H1 (cell line): ENCODE data around the gene BCAP31.
"Not testable (repeated sequence)": the region's sequence is repeated elsewhere in the genome, so short reads cannot be mapped to it uniquely, and the experiment has no call there.

Source experiments
- BACH1 ChIP-seq: IDR thresholded peaks from 2 replicates; pipeline ENCODE4 v1.6.1; 2012; ENCODE audit warnings: low read length, improper control_type of control experiment
- CBX5 ChIP-seq: fragments of 300-800, 300-1000 bp; sonication (generic); IDR thresholded peaks from 2 replicates; pipeline ENCODE4 v1.7.1; 2016; ENCODE audit warnings: antibody characterized with exemption, low read length, low read depth
- CEBPB ChIP-seq: IDR thresholded peaks from 2 replicates; pipeline ENCODE4 v1.6.1; 2012; ENCODE audit warnings: low read depth, low read length
- EZH2 ChIP-seq: fragments of 200-600 bp; sonication (generic); IDR thresholded peaks from 2 replicates; pipeline ENCODE4 v1.7.1; 2012; ENCODE audit warnings: low read depth, mild to moderate bottlenecking, moderate library complexity, low read length, inconsistent platforms; ENCODE audit not compliant: severe bottlenecking
- GABPA ChIP-seq: IDR thresholded peaks from 2 replicates; pipeline ENCODE4 v1.6.1; 2011; ENCODE audit warnings: mild to moderate bottlenecking, low read length, moderate library complexity, borderline replicate concordance; ENCODE audit not compliant: insufficient read depth
- JUND ChIP-seq: IDR thresholded peaks from 2 replicates; pipeline ENCODE4 v1.6.1; 2011; ENCODE audit warnings: mild to moderate bottlenecking, improper control_type of control experiment, low read length
- POLR2A ChIP-seq, 2 experiments: IDR thresholded peaks; 1 replicate in 1 of 2; 2 replicates in 1 of 2; pipeline ENCODE4 v1.6.1; 2011; ENCODE audit warnings: low read depth in 2 of 2, low read length in 2 of 2, mild to moderate bottlenecking in 2 of 2; ENCODE audit errors: control extremely low read depth in 1 of 2
- POLR2AphosphoS5 ChIP-seq: IDR thresholded peaks from 2 replicates; pipeline ENCODE4 v1.6.1; 2011; ENCODE audit warnings: low read depth, low read length
- YY1 ChIP-seq: IDR thresholded peaks from 2 replicates; pipeline ENCODE4 v1.6.1; 2011; ENCODE audit warnings: low read depth, mild to moderate bottlenecking, low read length
- TF ChIP-seq, protein P1 (sequence below), 3 experiments: IDR thresholded peaks; 1 replicate in 2 of 3; 2 replicates in 1 of 3; pipeline versions ENCODE4 v1.5.1 to v1.6.1; 2011; ENCODE audit warnings: low read length in 3 of 3, mild to moderate bottlenecking in 3 of 3, inconsistent platforms in 2 of 3, low read depth in 1 of 3, moderate library complexity in 1 of 3; ENCODE audit not compliant: insufficient read depth in 1 of 3; ENCODE audit errors: control extremely low read depth in 1 of 3

GRCh38 chrX:153699210-153699783 is 24.9 kb downstream of the BCAP31 start:
- TF ChIP-seq EZH2; POLR2AphosphoS5; YY1; BACH1; JUND; GABPA; CEBPB; CBX5; POLR2A (IDR thresholded peaks at IDR 0.05; ENCODE audit: control extremely low read depth in 1 of 2, low read depth in 2 of 2, low read length in 2 of 2): not testable (repeated sequence)
- TF ChIP-seq, protein P1, sequence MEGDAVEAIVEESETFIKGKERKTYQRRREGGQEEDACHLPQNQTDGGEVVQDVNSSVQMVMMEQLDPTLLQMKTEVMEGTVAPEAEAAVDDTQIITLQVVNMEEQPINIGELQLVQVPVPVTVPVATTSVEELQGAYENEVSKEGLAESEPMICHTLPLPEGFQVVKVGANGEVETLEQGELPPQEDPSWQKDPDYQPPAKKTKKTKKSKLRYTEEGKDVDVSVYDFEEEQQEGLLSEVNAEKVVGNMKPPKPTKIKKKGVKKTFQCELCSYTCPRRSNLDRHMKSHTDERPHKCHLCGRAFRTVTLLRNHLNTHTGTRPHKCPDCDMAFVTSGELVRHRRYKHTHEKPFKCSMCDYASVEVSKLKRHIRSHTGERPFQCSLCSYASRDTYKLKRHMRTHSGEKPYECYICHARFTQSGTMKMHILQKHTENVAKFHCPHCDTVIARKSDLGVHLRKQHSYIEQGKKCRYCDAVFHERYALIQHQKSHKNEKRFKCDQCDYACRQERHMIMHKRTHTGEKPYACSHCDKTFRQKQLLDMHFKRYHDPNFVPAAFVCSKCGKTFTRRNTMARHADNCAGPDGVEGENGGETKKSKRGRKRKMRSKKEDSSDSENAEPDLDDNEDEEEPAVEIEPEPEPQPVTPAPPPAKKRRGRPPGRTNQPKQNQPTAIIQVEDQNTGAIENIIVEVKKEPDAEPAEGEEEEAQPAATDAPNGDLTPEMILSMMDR (IDR thresholded peaks at IDR 0.05; ENCODE audit: control extremely low read depth in 1 of 3, insufficient read depth in 1 of 3, low read depth in 1 of 3, low read length in 3 of 3): not testable (repeated sequence)
